ENCODE results near the gene SLC12A2.

SLC12A2 gene

DNA sequence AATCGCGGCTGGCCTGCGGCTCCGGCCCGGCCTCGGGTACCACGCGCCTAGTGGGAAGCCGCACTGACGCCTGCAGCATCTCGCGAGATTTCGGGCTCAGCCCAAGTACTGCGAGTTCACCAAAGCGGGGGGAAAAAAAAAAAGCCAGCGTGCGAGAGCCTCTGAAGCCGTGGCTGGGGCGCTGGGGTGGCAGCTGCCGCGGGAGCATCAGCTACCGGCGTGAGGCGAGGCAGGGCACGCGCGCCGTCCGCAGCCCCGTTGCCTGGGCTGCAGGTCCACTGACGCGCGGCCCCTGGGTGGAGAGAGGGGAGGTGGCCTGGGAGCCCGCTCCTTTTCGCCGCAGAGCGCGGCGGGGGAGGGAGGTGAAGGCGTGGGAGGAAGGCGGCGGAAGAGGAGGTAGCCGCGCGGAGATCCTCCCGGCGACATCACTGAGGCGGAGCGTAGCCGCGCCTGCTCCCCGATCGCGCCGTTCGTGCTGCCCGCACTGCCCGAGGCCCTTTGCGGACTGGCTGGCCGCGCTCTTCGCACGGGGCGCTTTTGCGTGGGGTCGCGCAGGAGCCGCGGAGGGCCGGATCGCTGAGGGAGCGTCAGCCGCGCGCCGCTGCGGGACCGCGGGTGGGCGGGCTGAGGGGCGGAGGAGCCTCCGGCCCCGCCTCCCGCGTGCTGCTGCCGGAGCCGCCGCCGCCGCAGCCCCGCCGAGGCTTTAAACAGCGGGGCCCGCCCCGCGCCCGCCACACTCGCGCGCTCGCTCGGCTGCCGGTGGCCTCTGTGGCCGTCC, at the start of gene SLC12A2:
Gene SLC12A2, plus strand, starts transcription at position 734 of the 778 bp plus-strand sequence. CDS start 189 bp downstream, outside the sequence.
- peak; percentile 97 for DNase-seq

DNA sequence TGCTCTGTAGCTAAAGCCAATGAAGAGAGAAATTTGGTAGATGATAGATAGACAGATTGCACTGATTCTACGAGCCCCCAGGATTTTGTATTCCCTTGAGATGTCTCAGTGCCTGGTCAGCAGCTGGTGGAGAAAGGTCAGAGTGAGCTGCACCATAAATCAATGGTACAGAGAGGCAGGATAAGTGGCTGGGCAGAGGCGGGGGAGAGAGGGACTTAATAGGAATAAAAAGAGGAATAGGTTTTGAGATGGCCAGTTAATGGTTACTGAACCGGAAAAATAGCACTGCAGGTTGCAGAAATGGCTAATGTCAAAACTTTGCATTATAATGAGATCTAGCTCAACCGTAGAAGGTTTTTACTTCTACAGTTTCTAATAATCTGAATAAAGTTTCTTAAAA, 47.9 kb upstream of the SLC12A2 start:
- DNase-seq, result no peak

- no peak for DNase-seq
Observed at GRCh38 chr5:128036950-128037349, 46.6 kb upstream of the SLC12A2 start.

DNA sequence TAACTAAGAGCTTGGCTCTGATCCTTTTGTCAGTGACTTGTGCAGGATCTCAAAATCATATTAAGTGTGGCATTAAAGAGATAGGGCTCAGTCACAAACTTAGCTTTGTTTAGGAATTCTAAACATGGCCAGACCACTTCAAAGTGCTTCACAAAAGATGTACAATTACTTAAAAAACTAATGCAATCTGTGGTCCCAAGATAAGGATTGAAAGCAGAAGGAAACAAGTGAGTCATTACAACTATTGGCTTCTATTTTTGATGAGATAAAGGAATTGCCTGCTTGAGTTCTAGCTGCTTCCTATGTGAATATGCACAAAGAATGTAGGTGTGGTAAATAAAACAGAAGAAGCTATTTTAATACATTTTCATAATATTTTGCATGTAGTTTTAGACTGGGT, 44.9 kb upstream of the SLC12A2 start:
- peak; percentile 46 for DNase-seq

DNA sequence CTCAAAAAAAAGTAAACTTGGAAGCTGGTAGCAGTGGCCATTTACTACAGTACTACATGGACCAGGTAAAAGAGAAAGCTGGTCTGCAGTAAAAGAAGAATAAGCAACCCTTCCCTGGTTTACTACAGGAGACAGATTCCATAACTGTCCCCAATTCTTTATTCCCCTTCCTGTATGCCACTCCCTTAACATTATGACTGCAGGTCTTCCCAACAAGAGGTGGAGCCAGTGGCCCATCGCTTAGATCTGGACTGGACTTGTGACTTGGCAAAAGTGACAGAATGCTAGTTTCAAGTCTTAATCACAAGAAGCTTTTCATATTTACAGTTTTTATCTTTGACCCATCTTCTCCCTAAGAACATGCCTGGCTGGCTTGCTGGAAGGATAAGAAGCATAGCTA, 42.6 kb upstream of the SLC12A2 start:
- no peak for DNase-seq

DNA sequence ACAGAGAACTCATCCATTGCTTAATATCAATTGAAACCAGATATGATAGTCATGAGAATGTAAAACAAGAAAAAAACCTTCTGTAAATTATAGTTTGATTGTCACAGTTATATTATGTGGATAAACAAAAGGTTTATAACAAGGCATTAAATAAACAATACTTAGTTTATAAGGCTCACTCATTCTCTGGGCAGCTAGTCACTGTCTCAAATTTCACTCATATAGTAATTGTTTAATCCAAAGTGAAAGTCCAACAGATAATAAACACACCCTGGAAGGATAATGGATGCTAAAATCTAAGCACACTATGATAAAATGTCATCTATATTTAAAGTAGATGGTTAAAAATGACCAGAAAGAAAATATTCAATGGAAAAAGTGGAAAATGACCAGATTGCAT, 30.8 kb upstream of the SLC12A2 start:
- no peak for DNase-seq

DNA sequence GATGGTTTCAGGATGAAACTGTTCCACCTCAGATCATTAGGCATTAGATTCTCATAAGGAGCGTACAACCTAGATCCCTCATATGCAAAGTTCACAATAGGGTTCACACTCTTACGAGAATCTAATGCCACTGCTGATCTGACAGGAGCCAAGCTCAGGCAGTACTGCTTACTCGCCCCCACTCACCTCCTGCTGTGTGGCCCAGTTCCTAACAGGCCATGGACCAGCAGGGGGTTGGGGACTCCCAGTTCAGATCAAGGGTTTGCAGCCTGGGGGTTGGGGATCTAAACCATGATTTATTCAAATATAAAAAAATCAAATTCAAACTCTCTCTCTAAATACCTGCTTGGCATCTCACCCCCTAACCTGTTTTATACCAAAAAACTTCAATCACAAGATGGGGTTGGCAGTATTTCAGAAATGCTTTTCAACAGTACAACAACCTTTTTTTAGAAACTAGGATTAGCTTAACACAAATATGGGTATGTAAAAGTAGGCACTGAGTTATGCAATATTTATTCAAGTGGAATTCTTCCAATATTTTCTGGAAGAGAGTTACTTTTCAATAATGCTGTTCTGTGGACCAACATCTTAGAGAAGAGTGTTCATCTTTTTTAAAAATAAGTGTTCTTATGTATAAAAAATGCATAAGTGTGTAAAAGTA, 30.1 kb upstream of the SLC12A2 start:
- peak; percentile 39 for DNase-seq

DNA sequence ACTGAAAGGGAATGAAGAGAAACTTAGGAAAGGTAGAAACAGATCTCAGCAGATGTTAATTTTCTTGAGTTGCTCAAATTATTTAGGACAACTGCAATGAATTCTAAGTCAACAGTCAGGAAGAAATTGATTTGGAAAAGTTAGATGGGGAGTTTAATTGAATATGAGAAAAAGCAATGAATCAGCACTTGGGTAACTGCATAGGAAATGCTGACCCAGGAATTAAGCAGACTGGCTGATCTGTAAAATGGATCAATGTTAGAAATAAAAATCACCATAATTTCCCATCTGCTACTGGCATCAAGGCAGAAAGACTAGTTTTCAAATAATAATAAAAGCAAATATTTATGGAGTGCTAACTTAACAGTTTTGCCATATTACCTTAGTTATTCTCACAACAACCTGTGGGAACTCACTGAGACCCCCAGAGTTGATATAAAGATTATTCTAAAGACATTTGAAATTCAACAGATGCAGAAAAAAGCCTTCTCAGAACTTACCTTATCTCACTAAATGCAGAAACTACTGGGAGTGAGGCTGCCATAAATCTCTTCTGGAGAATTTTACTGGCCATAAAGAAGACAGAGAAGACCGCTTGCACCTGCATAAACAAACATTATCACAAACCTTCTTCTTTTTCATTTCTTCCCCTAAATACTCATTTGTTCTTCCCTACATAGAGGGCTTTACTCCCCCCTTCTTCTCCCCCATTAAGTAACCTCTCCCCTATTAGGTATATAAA, 22.8 kb upstream of the SLC12A2 start:
- no peak for DNase-seq

- DNase-seq, result peak; percentile 75
Observed at GRCh38 chr5:128062172-128062746, 21.3 kb upstream of the SLC12A2 start.

DNA sequence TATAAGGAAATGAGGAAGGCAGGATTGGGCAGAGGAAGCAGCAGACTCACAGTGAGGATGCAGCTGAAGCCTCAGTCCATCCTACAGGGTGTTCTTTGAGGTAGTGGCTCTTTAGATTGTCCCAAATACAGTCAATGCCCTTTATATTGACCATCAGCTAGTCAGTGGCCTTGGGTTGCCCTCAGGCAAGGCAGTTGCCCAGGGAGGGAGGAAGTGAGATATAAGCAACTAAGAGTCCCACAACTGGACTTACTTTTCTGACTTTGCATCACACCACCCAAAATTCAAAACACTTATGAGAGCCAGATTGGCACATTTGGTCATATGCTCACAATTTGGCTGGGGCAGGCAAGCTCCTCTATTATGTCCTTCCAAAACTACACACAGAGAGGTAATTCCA, 9.4 kb upstream of the SLC12A2 start:
- DNase-seq, result no peak

- no peak for DNase-seq
Observed at GRCh38 chr5:128074953-128075352, 8.6 kb upstream of the SLC12A2 start.

DNA sequence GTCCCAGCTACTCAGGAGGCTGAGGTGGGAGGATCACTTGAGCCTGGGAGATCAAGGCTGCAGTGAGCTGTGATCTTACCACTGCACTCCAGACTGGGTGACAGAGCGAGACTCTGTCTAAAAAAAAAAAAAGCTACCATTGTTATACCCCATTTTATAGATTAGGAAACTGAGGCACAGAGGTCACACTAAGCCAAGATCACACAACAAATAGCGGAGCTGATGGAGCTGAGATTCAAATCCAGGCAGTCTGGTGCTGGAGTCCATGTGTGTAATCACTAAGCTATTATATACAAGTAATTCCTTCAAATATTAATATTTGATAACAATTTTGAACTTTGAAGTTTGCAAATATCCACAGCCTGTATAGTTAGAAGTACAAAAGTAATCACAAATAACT, 6.0 kb upstream of the SLC12A2 start:
- DNase-seq, result no peak

- peak; percentile 10 for DNase-seq
Observed at GRCh38 chr5:128081111-128081851, 2.3 kb upstream of the SLC12A2 start.

DNA sequence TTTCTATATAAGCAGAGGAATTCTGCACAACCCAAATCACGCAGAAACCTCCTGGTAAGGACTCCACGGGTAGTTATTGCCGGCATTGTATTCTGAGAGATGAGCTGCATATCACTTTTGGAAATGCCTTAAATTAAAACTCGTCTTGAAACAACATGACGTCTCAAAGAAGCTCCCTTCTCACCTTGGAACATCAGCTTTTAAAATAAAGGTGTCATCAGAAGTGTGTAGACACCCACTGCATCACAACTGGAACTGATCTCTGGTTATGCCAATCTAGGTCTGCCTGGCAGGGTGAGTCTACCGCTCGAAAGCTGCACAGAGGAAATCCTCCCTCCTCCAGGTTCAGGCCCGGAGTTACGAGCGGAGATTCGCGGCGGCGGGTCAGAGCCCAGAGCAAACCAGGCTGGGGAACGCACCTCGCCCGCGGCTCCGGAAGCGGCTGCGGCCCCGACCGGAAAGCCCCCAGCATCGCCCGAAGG, 974 bp upstream of the SLC12A2 start:
- no peak for DNase-seq

GRCh38 chr5:128083811-128084227, 253 bp downstream of the SLC12A2 start:
- DNase-seq, result no peak

- DNase-seq, result peak; percentile 18
Observed at GRCh38 chr5:128084228-128085167, 932 bp downstream of the SLC12A2 start.

GRCh38 chr5:128085413-128085812, 1.8 kb downstream of the SLC12A2 start:
- DNase-seq, result no peak

DNA sequence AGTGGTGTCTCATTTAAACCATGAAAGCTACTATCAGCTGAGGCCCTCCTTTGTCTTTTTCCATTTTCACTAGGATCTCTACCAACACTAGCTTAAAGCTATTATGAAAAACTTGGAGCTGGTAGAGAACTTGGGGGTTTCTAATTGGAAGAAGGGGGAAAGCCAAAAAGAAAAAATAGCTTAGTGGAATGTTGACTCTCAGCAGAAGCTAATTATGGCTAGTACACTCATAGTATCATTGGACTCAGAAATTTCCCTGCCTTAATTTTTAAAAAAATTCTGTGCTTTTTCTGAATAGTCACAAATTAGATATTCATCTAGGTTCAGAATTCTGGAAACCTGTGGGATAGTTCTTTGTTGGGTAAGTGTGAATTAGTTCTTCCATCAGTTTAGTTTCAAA, 8.0 kb downstream of the SLC12A2 start:
- no peak for DNase-seq

- no peak for DNase-seq
Observed at GRCh38 chr5:128092144-128092543, 8.6 kb downstream of the SLC12A2 start.

- peak; percentile 30 for DNase-seq
Observed at GRCh38 chr5:128093368-128093767, 9.8 kb downstream of the SLC12A2 start.

- no peak for DNase-seq
Observed at GRCh38 chr5:128097224-128097623, 13.7 kb downstream of the SLC12A2 start.

Measured in fibroblast of skin of right quadriceps (primary cell).